Aortic smooth muscle cell (primary cell): ENCODE measurements around the gene ZAR1L. TPM values are rescaled to one million over a fixed set of nuclear protein-coding genes. Genes with fewer than 3 reads are reported as not detected.

Source experiments
- total RNA-seq: library from RNA; depleted of rRNA; stranded (reverse); fragments of >200 nt; gene quantifications from 2 replicates; pipeline ENCODE4 v1.2.3, GENCODE V29; 2014

The ZAR1L gene, protein sequence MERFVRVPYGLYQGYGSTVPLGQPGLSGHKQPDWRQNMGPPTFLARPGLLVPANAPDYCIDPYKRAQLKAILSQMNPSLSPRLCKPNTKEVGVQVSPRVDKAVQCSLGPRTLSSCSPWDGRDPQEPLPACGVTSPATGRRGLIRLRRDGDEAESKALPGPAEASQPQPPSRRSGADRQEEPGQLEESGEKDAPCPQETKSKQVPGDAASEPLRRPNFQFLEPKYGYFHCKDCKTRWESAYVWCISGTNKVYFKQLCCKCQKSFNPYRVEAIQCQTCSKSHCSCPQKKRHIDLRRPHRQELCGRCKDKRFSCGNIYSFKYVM
- not detected in 2 replicates for total RNA-seq

GRCh38 chr13:32315238-32316027 lies at the start of gene ZAR1L, which contains the start of gene BRCA2:
Gene ZAR1L, minus strand, starts transcription at chr13:32315363. Its CDS starts 3,438 bp downstream, at chr13:32311925.
Gene BRCA2, plus strand, starts transcription at chr13:32315508. Its CDS starts 953 bp downstream, at chr13:32316461.

Other genes with a start within 250 kb of the ZAR1L start
- 3.5 and 6.2 TPM in 2 replicates for gene BRCA2, start 145 bp upstream of the ZAR1L start, total RNA-seq
- gene N4BP2L1, start 112.8 kb upstream of the ZAR1L start, total RNA-seq: 2.2 and 4.0 TPM in 2 replicates
- 83.0 and 132 TPM in 2 replicates for gene N4BP2L2, start 223.4 kb upstream of the ZAR1L start, total RNA-seq